ENCODE data around the gene ITGA2B.

- TF ChIP-seq POLR2AphosphoS5 (IDR thresholded peaks at IDR 0.05) (no peak), CTCF (IDR thresholded peaks at IDR 0.05) (no peak)
Observed at GRCh38 chr17:44436336-44436735, 46.9 kb upstream of the ITGA2B start.

Measured in upper lobe of left lung (tissue), 4 donors.